Trophoblast cell (in vitro differentiated cells and primary cell): ENCODE results near the gene SPRR2E.
"Not testable (repeated sequence)": the region's sequence is repeated elsewhere in the genome, so short reads cannot be mapped to it uniquely, and the experiment has no call there.

Experiments
- DNase-seq, 2 donors: peaks; one replicate each; pipeline ENCODE4 v3.0.0-alpha.2; 2016
- H2AFZ ChIP-seq: 2 replicates; pipeline ENCODE4 v1.6.1; 2013; ENCODE audit warnings: low read length, moderate library complexity, mild to moderate bottlenecking; ENCODE audit not compliant: insufficient read depth, poor library complexity
- H2AK5ac ChIP-seq: 2 replicates; pipeline ENCODE4 v1.6.1; 2013; ENCODE audit warnings: mild to moderate bottlenecking, low read length
- H2BK120ac ChIP-seq: 2 replicates; pipeline ENCODE4 v1.6.1; 2013; ENCODE audit warnings: low read length, mild to moderate bottlenecking, moderate library complexity; ENCODE audit not compliant: insufficient read depth, poor library complexity
- H2BK12ac ChIP-seq: 2 replicates; pipeline ENCODE4 v1.6.1; 2013; ENCODE audit warnings: mild to moderate bottlenecking, low read length, moderate library complexity
- H2BK5ac ChIP-seq: 2 replicates; pipeline ENCODE4 v1.6.1; 2013; ENCODE audit warnings: low read length, low read depth, moderate library complexity, mild to moderate bottlenecking; ENCODE audit not compliant: poor library complexity
- H3K14ac ChIP-seq: 2 replicates; pipeline ENCODE4 v1.6.1; 2013; ENCODE audit warnings: mild to moderate bottlenecking, low read length
- H3K18ac ChIP-seq: 2 replicates; pipeline ENCODE4 v1.6.1; 2013; ENCODE audit warnings: mild to moderate bottlenecking, low read length
- H3K23ac ChIP-seq: 2 replicates; pipeline ENCODE4 v1.6.1; 2013; ENCODE audit warnings: low read length
- H3K27ac ChIP-seq: 2 replicates; pipeline ENCODE4 v1.5.1; 2013; ENCODE audit warnings: low read depth, mild to moderate bottlenecking, inconsistent platforms, low read length, moderate library complexity
- H3K27me3 ChIP-seq: 2 replicates; pipeline ENCODE4 v1.6.1; 2013; ENCODE audit warnings: inconsistent platforms, mild to moderate bottlenecking, low read length, moderate library complexity; ENCODE audit not compliant: insufficient read depth
- H3K36me3 ChIP-seq, 2 experiments: 1 replicate in 1 of 2; 2 replicates in 1 of 2; pipeline ENCODE4 v1.6.1; 2013; ENCODE audit warnings: low read length in 2 of 2, mild to moderate bottlenecking in 2 of 2, moderate library complexity in 1 of 2; ENCODE audit not compliant: insufficient read depth in 2 of 2, control insufficient read depth in 1 of 2
- H3K4ac ChIP-seq: 2 replicates; pipeline ENCODE4 v1.6.1; 2013; ENCODE audit warnings: low read depth, mild to moderate bottlenecking, low read length, moderate library complexity
- H3K4me1 ChIP-seq, 2 experiments: 1 replicate in 1 of 2; 2 replicates in 1 of 2; pipeline ENCODE4 v1.6.1; 2013; ENCODE audit warnings: low read length in 2 of 2, mild to moderate bottlenecking in 2 of 2, moderate library complexity in 1 of 2; ENCODE audit not compliant: insufficient read depth in 2 of 2, control insufficient read depth in 1 of 2
- H3K4me2 ChIP-seq: 2 replicates; pipeline ENCODE4 v1.6.1; 2013; ENCODE audit warnings: inconsistent platforms, mild to moderate bottlenecking, low read length, moderate library complexity
- H3K4me3 ChIP-seq: 2 replicates; pipeline ENCODE4 v1.5.1; 2013; ENCODE audit warnings: mild to moderate bottlenecking, low read depth, low read length, inconsistent platforms
- H3K79me1 ChIP-seq: one replicate; pipeline ENCODE4 v1.6.1; 2013; ENCODE audit warnings: low read length
- H3K79me2 ChIP-seq: 2 replicates; pipeline ENCODE4 v1.6.1; 2013; ENCODE audit warnings: low read length, mild to moderate bottlenecking; ENCODE audit not compliant: control insufficient read depth, insufficient read depth, poor library complexity
- H3K9ac ChIP-seq: 2 replicates; pipeline ENCODE4 v1.6.1; 2013; ENCODE audit warnings: mild to moderate bottlenecking, low read length
- H3K9me3 ChIP-seq: 2 replicates; pipeline ENCODE4 v1.6.1; 2013; ENCODE audit warnings: low read depth, mild to moderate bottlenecking, control low read depth, inconsistent platforms, low read length; ENCODE audit not compliant: insufficient read depth
- H4K12ac ChIP-seq: 2 replicates; pipeline ENCODE4 v1.6.1; 2013; ENCODE audit warnings: low read depth, mild to moderate bottlenecking, low read length, moderate library complexity
- H4K8ac ChIP-seq: 2 replicates; pipeline ENCODE4 v1.6.1; 2013; ENCODE audit warnings: low read depth, mild to moderate bottlenecking, low read length, moderate library complexity
- H4K91ac ChIP-seq: one replicate; pipeline ENCODE4 v1.6.1; 2013; ENCODE audit warnings: low read depth, mild to moderate bottlenecking, low read length, moderate library complexity
- WGBS: extraction: QIAGEN DNeasy Blood & Tissue Kit; methylation state at CpG from one replicate; pipeline ENCODE4 v1.1.7; 2013; ENCODE audit warnings: missing lambda C conversion rate; ENCODE audit not compliant: insufficient read length, insufficient coverage; ENCODE audit errors: extremely low coverage; 5-methylcytosine and 5-hydroxymethylcytosine counted together

The SPRR2E gene

DNA sequence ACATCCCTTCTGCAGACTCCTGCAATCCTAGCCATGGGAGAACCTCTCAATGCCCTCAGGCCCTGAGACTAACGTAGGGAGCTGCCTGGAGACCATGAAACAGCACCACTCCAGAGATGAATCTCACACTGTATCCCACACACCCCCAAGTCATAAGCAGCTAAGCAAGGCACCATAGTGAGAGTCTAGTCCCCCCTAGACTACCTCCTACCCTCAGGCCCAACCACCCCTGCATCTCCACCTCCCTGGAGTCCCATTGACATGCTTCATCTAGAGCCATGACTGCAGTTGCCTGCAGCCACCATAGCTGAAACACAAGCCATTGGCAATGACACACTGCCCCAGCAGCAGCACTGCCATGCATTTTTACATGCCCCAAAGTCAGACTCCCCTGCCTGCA lies 38.9 kb upstream of the SPRR2E start:
- Histone ChIP-seq H2BK5ac (no peak overlapping the region), H3K27me3 (no peaks in the 10 kb centered on the region), H3K79me2 (no peaks in the 10 kb centered on the region), H4K91ac (no peak overlapping the region), H2BK12ac (no peak overlapping the region), H3K14ac (no peak overlapping the region), H3K4me2 (no peak overlapping the region), H4K12ac (no peak overlapping the region), H3K4me3 (no peak overlapping the region), H3K18ac (no peak overlapping the region), H4K8ac (no peak overlapping the region), H2AFZ (no peak overlapping the region), H3K36me3 (no peaks in the 10 kb centered on the region), H3K9me3 (no peaks in the 10 kb centered on the region), H3K4me1 (no peaks in the 10 kb centered on the region), H3K9ac (no peak overlapping the region), H3K4ac (no peak overlapping the region), H3K27ac (no peak overlapping the region), H3K79me1 (no peaks in the 10 kb centered on the region), H2BK120ac (no peak overlapping the region), H2AK5ac (no peak overlapping the region), H3K23ac (no peak overlapping the region)
- WGBS: no CpG with 5 or more reads among the region's 1 CpG
- no peak for DNase-seq

DNA sequence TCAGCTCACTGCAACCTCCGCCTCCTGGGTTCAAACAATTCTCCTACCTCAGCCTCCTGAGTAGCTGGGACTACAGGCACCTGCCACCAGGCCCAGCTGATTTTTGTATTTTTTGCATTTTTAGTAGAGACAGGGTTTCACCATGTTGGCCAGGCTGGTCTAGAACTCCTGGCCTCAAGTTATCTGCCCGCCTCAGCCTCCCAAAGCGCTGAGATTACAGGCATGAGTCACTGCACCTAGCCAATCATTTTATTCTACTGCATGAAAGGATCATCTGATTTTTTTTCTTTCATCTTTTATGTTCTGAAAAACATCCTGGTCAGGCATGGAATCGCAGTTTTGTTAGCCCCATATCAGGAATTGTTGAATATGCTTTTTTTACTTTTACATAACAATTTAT lies 34.4 kb upstream of the SPRR2E start:
- H2BK120ac ChIP-seq, H4K12ac ChIP-seq, H3K79me2 ChIP-seq, H3K23ac ChIP-seq, H3K9me3 ChIP-seq, H3K14ac ChIP-seq, H4K91ac ChIP-seq, H3K4me2 ChIP-seq, H3K9ac ChIP-seq, DNase-seq, H3K27ac ChIP-seq, H3K27me3 ChIP-seq, H3K4ac ChIP-seq, H4K8ac ChIP-seq, H3K79me1 ChIP-seq, H3K18ac ChIP-seq, H2BK5ac ChIP-seq, H3K36me3 ChIP-seq, H2BK12ac ChIP-seq, H2AFZ ChIP-seq, H3K4me1 ChIP-seq, H3K4me3 ChIP-seq, H2AK5ac ChIP-seq: not testable (repeated sequence)
- WGBS: no CpG with 5 or more reads among the region's 4 CpGs

DNA sequence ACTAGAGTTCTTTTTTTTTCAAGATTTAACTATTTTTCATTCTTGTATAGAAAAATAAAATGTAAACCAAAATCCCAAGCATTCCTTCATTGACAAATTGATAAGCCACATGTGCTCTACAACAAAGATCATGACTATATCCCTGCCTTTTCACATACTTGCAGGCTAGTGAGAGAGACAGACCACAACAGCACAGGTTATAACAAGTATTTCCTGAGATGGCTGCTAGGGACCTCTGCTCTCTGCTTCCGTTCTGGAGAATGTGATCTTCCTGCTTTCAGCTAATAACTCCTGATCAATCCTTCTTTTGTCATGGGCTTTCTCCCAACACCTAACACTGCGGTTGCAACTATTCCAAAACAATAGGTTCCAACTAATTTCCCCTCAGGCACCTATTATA lies 33.0 kb upstream of the SPRR2E start:
- no CpG with 5 or more reads among the region's 2 CpGs for WGBS
- Histone ChIP-seq H2BK5ac (no peak overlapping the region), H3K4me3 (no peak overlapping the region), H3K4ac (no peak overlapping the region), H4K91ac (no peak overlapping the region), H2BK12ac (no peak overlapping the region), H3K14ac (no peak overlapping the region), H3K79me2 (no peaks in the 10 kb centered on the region), H3K36me3 (peaks cover 0 to 2% of the 10 kb centered on the region in 2 experiments), H3K4me1 (no peaks in the 10 kb centered on the region), H4K12ac (no peak overlapping the region), H3K4me2 (no peak overlapping the region), H2AK5ac (no peak overlapping the region), H3K79me1 (peaks cover 3% of the 10 kb centered on the region), H4K8ac (no peak overlapping the region), H2BK120ac (no peak overlapping the region), H3K9ac (no peak overlapping the region), H3K9me3 (peaks cover 2% of the 10 kb centered on the region), H3K27ac (no peak overlapping the region), H2AFZ (no peak overlapping the region), H3K18ac (no peak overlapping the region), H3K23ac (no peak overlapping the region), H3K27me3 (no peaks in the 10 kb centered on the region)
- no peak for DNase-seq

DNA sequence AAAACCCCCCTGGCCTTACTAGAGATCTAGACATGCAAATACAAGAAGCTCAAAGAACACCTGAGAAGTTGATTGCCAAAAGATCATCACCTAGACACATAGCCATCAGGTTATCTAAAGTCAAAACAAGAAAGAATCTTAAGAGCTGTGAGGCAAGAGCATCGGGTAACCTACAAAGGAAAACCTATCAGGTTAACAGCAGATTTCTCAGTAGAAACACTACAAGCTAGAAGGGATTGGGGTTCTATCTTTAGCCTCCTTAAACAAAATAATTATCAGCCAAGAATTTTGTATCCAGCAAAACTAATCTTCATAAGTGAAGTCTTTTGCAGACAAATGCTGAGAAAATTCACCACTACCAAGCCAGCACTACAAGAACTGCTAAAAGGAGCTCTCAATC lies 31.2 kb upstream of the SPRR2E start:
- H3K36me3 ChIP-seq: peaks cover 0 to 2% of the 10 kb centered on the region in 2 experiments
- H3K4me2 ChIP-seq: no peak overlapping the region
- no peak overlapping the region for H2AFZ ChIP-seq
- peaks cover 2% of the 10 kb centered on the region for H3K9me3 ChIP-seq
- no peak overlapping the region for H3K23ac ChIP-seq
- peaks cover 3% of the 10 kb centered on the region for H3K79me1 ChIP-seq
- WGBS: no CpG with 5 or more reads among the region's 1 CpG
- no peak overlapping the region for H2BK12ac ChIP-seq
- H4K8ac ChIP-seq: no peak overlapping the region
- H2BK5ac ChIP-seq: no peak overlapping the region
- no peak overlapping the region for H3K9ac ChIP-seq
- no peaks in the 10 kb centered on the region for H3K4me1 ChIP-seq
- H2BK120ac ChIP-seq: no peak overlapping the region
- H3K27me3 ChIP-seq: no peaks in the 10 kb centered on the region
- no peak overlapping the region for H3K14ac ChIP-seq
- H3K18ac ChIP-seq: no peak overlapping the region
- H4K91ac ChIP-seq: no peak overlapping the region
- H2AK5ac ChIP-seq: no peak overlapping the region
- no peak overlapping the region for H3K27ac ChIP-seq
- no peak overlapping the region for H3K4ac ChIP-seq
- H4K12ac ChIP-seq: no peak overlapping the region
- H3K4me3 ChIP-seq: no peak overlapping the region
- DNase-seq: no peak
- no peaks in the 10 kb centered on the region for H3K79me2 ChIP-seq
